ENCODE results near the gene TMEM200B.

TMEM200B gene

GRCh38 chr1:29121936-29122681 is 1.6 kb downstream of the TMEM200B start:
- TF ChIP-seq CTCF (IDR thresholded peaks at IDR 0.05; ENCODE audit: low read depth, low read length) = no peak
- H3K4me3 ChIP-seq (replicated peaks in 1 of 2; ENCODE audit: low read depth in 2 of 2, low read length in 2 of 2) = peak overlapping the region; percentile 49 to 62
- peak in 1 of 2 donors; percentile 42 for DNase-seq (ENCODE audit: low read depth in 2 of 2)

GRCh38 chr1:29121516-29121935 is 2.2 kb downstream of the TMEM200B start:
- TF ChIP-seq CTCF (IDR thresholded peaks at IDR 0.05; ENCODE audit: low read depth, low read length) = no peak
- no peak for DNase-seq (ENCODE audit: low read depth in 2 of 2)
- H3K4me3 ChIP-seq (replicated peaks in 1 of 2; ENCODE audit: low read depth in 2 of 2, low read length in 2 of 2) = peak overlapping the region; percentile 49 to 62

- peak; percentile 27 to 49 for DNase-seq (ENCODE audit: low read depth in 2 of 2)
- TF ChIP-seq CTCF (IDR thresholded peaks at IDR 0.05; ENCODE audit: low read depth, low read length) = peak; percentile 24
- no peak overlapping the region for H3K4me3 ChIP-seq (replicated peaks in 1 of 2; ENCODE audit: low read depth in 2 of 2, low read length in 2 of 2)
These were observed 2.7 kb downstream of the TMEM200B start for GRCh38 chr1:29120947-29121485.

- no peak for TF ChIP-seq CTCF (IDR thresholded peaks at IDR 0.05; ENCODE audit: low read depth, low read length)
- H3K4me3 ChIP-seq (replicated peaks in 1 of 2; ENCODE audit: low read depth in 2 of 2, low read length in 2 of 2) = no peak overlapping the region
- no peak for DNase-seq (ENCODE audit: low read depth in 2 of 2)
These were observed 3.3 kb downstream of the TMEM200B start for GRCh38 chr1:29120367-29120766.

- no peak for TF ChIP-seq CTCF (IDR thresholded peaks at IDR 0.05; ENCODE audit: low read depth, low read length)
- no peak for DNase-seq (ENCODE audit: low read depth in 2 of 2)
- H3K4me3 ChIP-seq (replicated peaks in 1 of 2; ENCODE audit: low read depth in 2 of 2, low read length in 2 of 2) = no peak overlapping the region
These were observed 4.4 kb downstream of the TMEM200B start for GRCh38 chr1:29119121-29119929.

GRCh38 chr1:29117381-29117780 is 6.3 kb downstream of the TMEM200B start:
- no peak overlapping the region for H3K4me3 ChIP-seq (replicated peaks in 1 of 2; ENCODE audit: low read depth in 2 of 2, low read length in 2 of 2)
- DNase-seq (ENCODE audit: low read depth in 2 of 2) = no peak
- TF ChIP-seq CTCF (IDR thresholded peaks at IDR 0.05; ENCODE audit: low read depth, low read length) = peak; percentile 17
